Gastrocnemius medialis (tissue), 4 donors: Measurements from ENCODE around the gene PRR5L. TPM values are rescaled to one million over a fixed set of nuclear protein-coding genes. Genes with fewer than 3 reads are reported as not detected.

Source experiments
- ATAC-seq, 2 donors: fragments of 150-250 bp; one replicate each; pipeline ENCODE4 v1.9.1; 2016
- DNase-seq, 2 donors: peaks; one replicate each; pipeline ENCODE4 v3.0.0-alpha.2; 2019
- H3K27ac ChIP-seq, 4 donors: fragments of 200-600 bp; sonication (generic); 1 replicate in 1 of 4; 2 replicates in 3 of 4; pipeline ENCODE4 v1.5.1; 2016 to 2018; ENCODE audit warnings: mild to moderate bottlenecking in 2 of 4, moderate library complexity in 1 of 4
- H3K27me3 ChIP-seq, 3 donors: fragments of 200-600 bp; sonication (generic) in 2 of 3; 1 replicate in 1 of 3; 2 replicates in 2 of 3; pipeline versions ENCODE4 v1.5.1 to v1.6.0; 2016 to 2019; ENCODE audit warnings: mild to moderate bottlenecking in 1 of 3, moderate library complexity in 1 of 3
- H3K36me3 ChIP-seq, 2 donors: fragments of 200-600 bp; sonication (generic) in 1 of 2; one replicate each; pipeline ENCODE4 v1.5.1; 2017 to 2018
- H3K4me1 ChIP-seq, 2 donors: fragments of 200-600 bp; sonication (generic) in 1 of 2; one replicate each; pipeline ENCODE4 v1.5.1; 2016 to 2017; ENCODE audit warnings: mild to moderate bottlenecking in 2 of 2
- H3K4me3 ChIP-seq, 4 donors: fragments of 200-600 bp; sonication (generic) in 3 of 4; 1 replicate in 1 of 4; 2 replicates in 3 of 4; pipeline ENCODE4 v1.5.1; 2016 to 2019; ENCODE audit warnings: mild to moderate bottlenecking in 2 of 4
- H3K9me3 ChIP-seq, 3 donors: fragments of 200-600 bp; sonication (generic) in 2 of 3; 1 replicate in 1 of 3; 2 replicates in 2 of 3; pipeline ENCODE4 v1.5.1; 2016 to 2019
- POLR2A ChIP-seq, 2 donors: fragments of 450-650 bp; IDR thresholded peaks; one replicate each; pipeline ENCODE4 v1.6.1; 2017; ENCODE audit warnings: antibody characterized with exemption in 2 of 2, mild to moderate bottlenecking in 2 of 2, moderate library complexity in 2 of 2
- in situ Hi-C, 4 donors: fragments of 200-750 bp; cut with MboI; loops; one replicate each; pipeline versions ENCODE4 v1.15.0 to v1.8.0; 2017; ENCODE audit warnings: low sequenced_read_pairs in 4 of 4
- intact Hi-C: fragments of 100-400 bp; cut with DNase I; formaldehyde crosslinking; loops from one replicate; pipeline ENCODE4 v1.15.1; 2023; ENCODE audit warnings: low total_unique reads
- total RNA-seq, 4 donors: library from RNA; depleted of rRNA; stranded (reverse); fragments of >200 nt; gene quantifications; one replicate each; pipeline versions ENCODE4 v1.1.0 to v1.2.3, GENCODE V29; 2016
- TF ChIP-seq, protein P1 (sequence below), 5 experiments: fragments of 450-650 bp in 3 of 5; fragments of 200-600 bp in 2 of 5; sonication (generic) in 2 of 5; IDR thresholded peaks in 4 of 5; conservative IDR thresholded peaks in 1 of 5; 1 replicate in 4 of 5; 2 replicates in 1 of 5; pipeline ENCODE4 v1.5.1; 2016 to 2019; ENCODE audit warnings: antibody characterized with exemption in 5 of 5, mild to moderate bottlenecking in 3 of 5, moderate library complexity in 3 of 5

PRR5L gene
- total RNA-seq, 4 donors from 2014 or later: 0.46 to 3.2 (median 1.2) TPM

DNA sequence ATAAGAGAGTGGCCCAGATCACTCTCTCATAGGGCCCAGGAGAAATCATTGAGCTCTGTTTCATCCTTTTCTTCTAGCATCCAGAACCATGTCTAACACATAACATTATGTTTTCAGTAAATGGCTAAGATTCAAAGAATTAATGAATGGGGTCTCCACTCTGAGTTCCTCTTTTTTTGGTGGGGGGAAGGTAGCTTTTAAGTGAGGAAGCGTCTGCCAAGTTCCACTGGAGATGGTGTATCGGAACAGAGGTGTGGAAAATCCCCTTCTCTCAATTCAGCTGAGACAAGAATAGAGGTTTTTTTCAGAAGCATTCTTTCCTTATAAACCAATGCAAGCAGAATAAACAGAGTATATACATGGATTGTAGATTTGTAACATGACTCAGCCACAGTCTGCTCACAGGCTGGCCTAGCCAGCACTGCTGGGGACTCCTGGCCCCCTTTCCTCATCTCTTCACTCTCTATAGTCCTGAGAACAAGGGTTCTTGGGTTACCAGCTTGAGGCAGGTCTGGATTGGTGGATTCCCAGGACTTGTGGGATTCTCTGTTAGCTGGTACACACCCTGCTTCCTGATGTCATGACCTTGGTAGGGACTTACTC lies 116.8 kb downstream of the PRR5L start:
- in situ Hi-C loops (no loop called here), intact Hi-C loops (no loop called here)
- Histone ChIP-seq H3K9me3 (no peaks in the 10 kb centered on the region), H3K4me3 (no peak overlapping the region), H3K27ac (no peak overlapping the region), H3K4me1 (no peaks in the 10 kb centered on the region), H3K27me3 (no peaks in the 10 kb centered on the region), H3K36me3 (no peaks in the 10 kb centered on the region)
- no peak for ATAC-seq
- no peak for TF ChIP-seq POLR2A (IDR thresholded peaks at IDR 0.05)
- TF ChIP-seq, protein P1, sequence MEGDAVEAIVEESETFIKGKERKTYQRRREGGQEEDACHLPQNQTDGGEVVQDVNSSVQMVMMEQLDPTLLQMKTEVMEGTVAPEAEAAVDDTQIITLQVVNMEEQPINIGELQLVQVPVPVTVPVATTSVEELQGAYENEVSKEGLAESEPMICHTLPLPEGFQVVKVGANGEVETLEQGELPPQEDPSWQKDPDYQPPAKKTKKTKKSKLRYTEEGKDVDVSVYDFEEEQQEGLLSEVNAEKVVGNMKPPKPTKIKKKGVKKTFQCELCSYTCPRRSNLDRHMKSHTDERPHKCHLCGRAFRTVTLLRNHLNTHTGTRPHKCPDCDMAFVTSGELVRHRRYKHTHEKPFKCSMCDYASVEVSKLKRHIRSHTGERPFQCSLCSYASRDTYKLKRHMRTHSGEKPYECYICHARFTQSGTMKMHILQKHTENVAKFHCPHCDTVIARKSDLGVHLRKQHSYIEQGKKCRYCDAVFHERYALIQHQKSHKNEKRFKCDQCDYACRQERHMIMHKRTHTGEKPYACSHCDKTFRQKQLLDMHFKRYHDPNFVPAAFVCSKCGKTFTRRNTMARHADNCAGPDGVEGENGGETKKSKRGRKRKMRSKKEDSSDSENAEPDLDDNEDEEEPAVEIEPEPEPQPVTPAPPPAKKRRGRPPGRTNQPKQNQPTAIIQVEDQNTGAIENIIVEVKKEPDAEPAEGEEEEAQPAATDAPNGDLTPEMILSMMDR (IDR thresholded peaks at IDR 0.05 in 4 of 5, conservative IDR thresholded peaks at IDR 0.05 in 1 of 5): no peak
- DNase-seq: no peak

DNA sequence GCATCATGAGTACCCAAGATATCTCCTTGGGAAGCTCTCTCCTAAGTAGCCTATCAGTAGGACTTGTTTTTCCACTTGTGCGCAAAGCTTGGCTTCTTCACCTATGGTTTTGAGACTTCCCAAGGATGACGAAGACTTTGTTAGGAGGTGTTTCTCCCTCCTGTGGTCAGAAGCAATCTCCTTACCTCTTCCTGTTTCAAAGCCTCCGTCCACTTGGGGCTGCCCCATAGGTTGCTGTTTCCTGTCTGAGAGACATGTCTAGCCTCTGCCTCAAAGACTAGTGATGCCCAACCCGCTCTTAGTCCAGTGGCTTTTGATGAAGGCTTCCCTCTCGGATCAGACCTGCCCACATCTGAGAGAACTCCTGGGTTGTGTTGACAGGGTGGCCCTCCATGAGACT lies 121.1 kb downstream of the PRR5L start:
- H3K36me3 ChIP-seq: no peaks in the 10 kb centered on the region
- no peak for ATAC-seq
- H3K27me3 ChIP-seq: no peaks in the 10 kb centered on the region

DNA sequence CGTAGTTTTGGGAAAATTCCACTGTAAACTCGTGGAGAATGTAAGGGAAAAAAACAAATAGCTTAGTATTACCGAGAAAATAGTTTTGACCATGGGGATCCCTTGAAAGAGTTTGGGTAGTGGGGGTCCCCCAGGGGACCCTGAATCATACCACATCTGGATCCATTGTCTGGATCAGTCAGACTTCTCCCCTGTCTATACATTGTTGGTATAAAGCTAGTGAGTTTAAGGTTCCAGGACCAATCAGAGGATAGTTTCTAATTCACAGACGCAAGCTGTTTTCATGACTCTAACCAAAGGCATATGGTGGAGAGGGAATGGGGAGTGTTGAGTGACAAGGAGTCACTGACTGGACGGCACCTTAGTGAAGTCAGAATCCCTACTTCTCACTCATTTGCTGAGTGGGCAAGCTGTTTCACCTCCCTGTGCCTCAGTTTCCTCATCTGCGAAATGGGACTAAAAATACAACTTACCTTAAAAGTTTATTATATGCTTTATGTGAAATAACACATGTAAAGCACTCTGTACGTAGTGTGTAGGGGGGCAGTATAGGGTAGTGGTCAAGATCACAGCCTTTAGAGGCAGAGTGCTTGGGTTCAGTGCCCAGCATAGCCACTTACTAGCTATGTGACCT lies 123.8 kb downstream of the PRR5L start:
- Histone ChIP-seq H3K9me3 (no peaks in the 10 kb centered on the region), H3K27me3 (no peaks in the 10 kb centered on the region), H3K4me3 (no peak overlapping the region), H3K27ac (no peak overlapping the region), H3K36me3 (no peaks in the 10 kb centered on the region), H3K4me1 (peaks cover 0 to 7% of the 10 kb centered on the region in 2 donors)
- in situ Hi-C loops: no loop called here
- ATAC-seq (no peak), DNase-seq (no peak)
- TF ChIP-seq, protein P1 (IDR thresholded peaks at IDR 0.05 in 4 of 5, conservative IDR thresholded peaks at IDR 0.05 in 1 of 5): no peak
- TF ChIP-seq POLR2A (IDR thresholded peaks at IDR 0.05): no peak
- intact Hi-C loops: no loop called here

More for the DNA sequence above, 121.1 kb downstream of the PRR5L start:
- intact Hi-C loops (no loop called here), in situ Hi-C loops (no loop called here)
- Histone ChIP-seq H3K27ac (no peak overlapping the region), H3K4me1 (peaks cover 0 to 7% of the 10 kb centered on the region in 2 donors), H3K4me3 (no peak overlapping the region), H3K9me3 (no peaks in the 10 kb centered on the region)
- TF ChIP-seq, protein P1 (IDR thresholded peaks at IDR 0.05 in 4 of 5, conservative IDR thresholded peaks at IDR 0.05 in 1 of 5): no peak
- no peak for TF ChIP-seq POLR2A (IDR thresholded peaks at IDR 0.05)
- no peak for DNase-seq

DNA sequence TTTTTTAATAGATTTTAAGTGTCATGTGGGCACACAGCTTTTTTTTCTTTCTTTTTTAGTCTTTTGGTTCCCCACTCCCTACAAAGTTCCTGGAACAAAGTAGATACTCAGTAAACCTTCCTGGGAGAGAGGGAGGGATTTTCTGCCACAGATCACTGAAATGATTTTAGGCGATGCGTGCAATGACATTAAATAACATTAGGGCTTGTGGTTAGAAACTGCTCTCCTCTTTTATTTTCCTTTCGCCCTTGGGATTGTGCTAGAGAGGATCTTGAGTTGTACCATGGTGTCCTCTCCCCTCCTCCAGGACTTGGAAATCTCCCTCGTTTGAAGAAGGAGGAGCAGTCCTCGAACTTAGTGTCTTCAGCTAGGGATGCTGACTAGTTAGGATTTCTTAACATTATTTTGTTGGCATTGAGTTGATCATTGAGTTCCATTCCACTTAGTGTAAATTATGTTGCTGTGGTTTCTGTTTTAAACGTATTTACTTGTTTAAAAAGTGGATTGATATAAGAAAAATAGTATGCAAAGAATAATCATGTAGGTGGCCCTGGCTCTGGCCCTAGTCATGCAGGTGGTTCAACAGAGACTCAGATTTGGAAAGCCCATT lies 125.6 kb downstream of the PRR5L start:
- no peak overlapping the region for H3K4me3 ChIP-seq
- no peak for TF ChIP-seq POLR2A (IDR thresholded peaks at IDR 0.05)
- TF ChIP-seq, protein P1 (IDR thresholded peaks at IDR 0.05 in 4 of 5, conservative IDR thresholded peaks at IDR 0.05 in 1 of 5): no peak
- in situ Hi-C loops: no loop called here
- DNase-seq (no peak), ATAC-seq (no peak)
- intact Hi-C loops: no loop called here
- peaks cover 0 to 7% of the 10 kb centered on the region in 2 donors for H3K4me1 ChIP-seq
- no peaks in the 10 kb centered on the region for H3K27me3 ChIP-seq
- no peaks in the 10 kb centered on the region for H3K9me3 ChIP-seq
- peak overlapping the region in 1 of 4 donors; percentile 0 for H3K27ac ChIP-seq
- H3K36me3 ChIP-seq: no peaks in the 10 kb centered on the region
